ENCODE measurements around the gene DPP6. TPM values are rescaled to one million over a fixed set of nuclear protein-coding genes. Genes with fewer than 3 reads are reported as not detected.

The DPP6 gene
- total and polyA plus RNA-seq, 2 experiments from 2014 or later, result 0.21 TPM; not detected in 1

GRCh38 chr7:154241988-154242387, 189.8 kb downstream of the DPP6 start:
- Histone ChIP-seq H3K4me1 (ENCODE audit: low read depth) (no peaks in the 10 kb centered on the region), H3K27ac (no peak overlapping the region), H3K9me3 (ENCODE audit: low read depth) (no peaks in the 10 kb centered on the region), H3K36me3 (no peaks in the 10 kb centered on the region), H3K27me3 (no peaks in the 10 kb centered on the region), H3K4me3 (no peak overlapping the region)
- TF ChIP-seq, protein P1, sequence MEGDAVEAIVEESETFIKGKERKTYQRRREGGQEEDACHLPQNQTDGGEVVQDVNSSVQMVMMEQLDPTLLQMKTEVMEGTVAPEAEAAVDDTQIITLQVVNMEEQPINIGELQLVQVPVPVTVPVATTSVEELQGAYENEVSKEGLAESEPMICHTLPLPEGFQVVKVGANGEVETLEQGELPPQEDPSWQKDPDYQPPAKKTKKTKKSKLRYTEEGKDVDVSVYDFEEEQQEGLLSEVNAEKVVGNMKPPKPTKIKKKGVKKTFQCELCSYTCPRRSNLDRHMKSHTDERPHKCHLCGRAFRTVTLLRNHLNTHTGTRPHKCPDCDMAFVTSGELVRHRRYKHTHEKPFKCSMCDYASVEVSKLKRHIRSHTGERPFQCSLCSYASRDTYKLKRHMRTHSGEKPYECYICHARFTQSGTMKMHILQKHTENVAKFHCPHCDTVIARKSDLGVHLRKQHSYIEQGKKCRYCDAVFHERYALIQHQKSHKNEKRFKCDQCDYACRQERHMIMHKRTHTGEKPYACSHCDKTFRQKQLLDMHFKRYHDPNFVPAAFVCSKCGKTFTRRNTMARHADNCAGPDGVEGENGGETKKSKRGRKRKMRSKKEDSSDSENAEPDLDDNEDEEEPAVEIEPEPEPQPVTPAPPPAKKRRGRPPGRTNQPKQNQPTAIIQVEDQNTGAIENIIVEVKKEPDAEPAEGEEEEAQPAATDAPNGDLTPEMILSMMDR (IDR thresholded peaks at IDR 0.05; ENCODE audit: low read depth, low read length), result no peak
- no peak for DNase-seq (ENCODE audit: low read depth in 1 of 2, low spot score in 1 of 2)

DNA sequence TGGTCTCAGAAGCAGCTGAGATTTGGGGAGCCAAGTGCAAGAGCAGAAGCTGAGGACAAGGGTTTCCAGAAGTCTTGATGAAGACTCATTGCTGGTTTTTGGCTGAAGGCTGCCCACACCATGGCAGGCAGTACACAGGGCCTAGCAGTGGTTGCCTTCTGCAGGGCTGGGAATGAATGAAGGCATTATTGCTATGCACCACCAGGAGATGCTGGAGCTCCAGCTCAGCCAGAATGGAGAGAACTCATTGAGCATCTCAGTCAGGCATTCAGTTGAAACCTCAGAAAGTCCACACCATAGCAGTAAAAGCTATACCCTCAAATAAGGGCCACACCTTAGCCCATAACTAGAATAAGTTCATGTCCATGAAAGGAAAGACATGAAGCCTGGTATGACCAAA, 190.5 kb downstream of the DPP6 start:
- TF ChIP-seq, protein P1 (IDR thresholded peaks at IDR 0.05; ENCODE audit: low read depth, low read length), result no peak
- Histone ChIP-seq H3K36me3 (no peaks in the 10 kb centered on the region), H3K9me3 (ENCODE audit: low read depth) (no peaks in the 10 kb centered on the region), H3K27ac (no peak overlapping the region), H3K4me3 (no peak overlapping the region), H3K27me3 (no peaks in the 10 kb centered on the region), H3K4me1 (ENCODE audit: low read depth) (no peaks in the 10 kb centered on the region)
- DNase-seq (ENCODE audit: low read depth in 1 of 2, low spot score in 1 of 2), result no peak

DNA sequence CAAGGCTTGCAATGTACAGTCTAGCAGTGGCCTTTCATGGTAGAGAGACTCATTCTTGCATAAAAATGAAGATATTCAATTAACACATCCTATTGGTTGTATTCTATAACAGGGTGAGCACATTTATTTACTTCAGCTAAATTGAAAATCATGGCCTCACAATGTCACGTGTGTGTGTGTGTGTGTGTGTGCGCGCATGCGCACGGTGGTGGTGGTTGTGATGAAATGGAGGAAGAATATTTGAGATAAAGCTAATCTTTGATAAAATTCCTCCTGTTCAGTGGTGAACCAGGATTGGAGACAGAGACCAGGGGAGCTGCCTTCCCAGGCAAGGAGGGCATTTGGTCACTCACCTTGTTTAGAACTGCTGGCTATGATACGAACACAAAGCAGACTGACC, 199.8 kb downstream of the DPP6 start:
- Histone ChIP-seq H3K27ac (no peak overlapping the region), H3K9me3 (ENCODE audit: low read depth) (no peaks in the 10 kb centered on the region), H3K27me3 (no peaks in the 10 kb centered on the region), H3K4me3 (no peak overlapping the region), H3K4me1 (ENCODE audit: low read depth) (no peaks in the 10 kb centered on the region), H3K36me3 (no peaks in the 10 kb centered on the region)
- DNase-seq (ENCODE audit: low read depth in 1 of 2, low spot score in 1 of 2), result no peak
- TF ChIP-seq, protein P1 (IDR thresholded peaks at IDR 0.05; ENCODE audit: low read depth, low read length), result no peak

DNA sequence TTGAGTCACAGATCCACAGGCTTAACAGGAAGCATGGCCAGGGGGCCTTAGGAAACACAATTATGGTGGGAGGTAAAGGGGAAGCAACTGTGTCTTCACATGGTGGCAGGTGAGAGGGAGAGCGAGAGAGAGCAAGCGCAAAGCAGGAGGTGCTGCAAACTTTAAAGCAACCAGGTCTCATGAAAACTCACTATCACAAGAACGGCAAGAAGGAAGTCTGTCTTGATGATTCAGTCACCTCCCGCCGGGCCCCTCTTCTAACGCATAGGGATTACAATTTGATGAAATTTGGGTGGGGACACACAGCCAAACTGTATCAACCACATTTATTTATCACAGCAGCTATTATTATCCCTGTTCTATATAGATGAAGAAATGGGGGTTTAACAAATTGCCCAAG, 201.6 kb downstream of the DPP6 start:
- Histone ChIP-seq H3K4me3 (no peak overlapping the region), H3K9me3 (ENCODE audit: low read depth) (no peaks in the 10 kb centered on the region), H3K36me3 (no peaks in the 10 kb centered on the region), H3K4me1 (ENCODE audit: low read depth) (no peaks in the 10 kb centered on the region), H3K27me3 (no peaks in the 10 kb centered on the region), H3K27ac (no peak overlapping the region)
- TF ChIP-seq, protein P1 (IDR thresholded peaks at IDR 0.05; ENCODE audit: low read depth, low read length), result no peak
- no peak for DNase-seq (ENCODE audit: low read depth in 1 of 2, low spot score in 1 of 2)

GRCh38 chr7:154255324-154255723, 203.1 kb downstream of the DPP6 start:
- H3K4me3 ChIP-seq, result no peak overlapping the region
- no peaks in the 10 kb centered on the region for H3K9me3 ChIP-seq (ENCODE audit: low read depth)
- TF ChIP-seq, protein P1 (IDR thresholded peaks at IDR 0.05; ENCODE audit: low read depth, low read length), result no peak
- no peak for DNase-seq (ENCODE audit: low read depth in 1 of 2, low spot score in 1 of 2)
- no peaks in the 10 kb centered on the region for H3K27me3 ChIP-seq
- no peaks in the 10 kb centered on the region for H3K4me1 ChIP-seq (ENCODE audit: low read depth)
- H3K36me3 ChIP-seq, result no peaks in the 10 kb centered on the region
- H3K27ac ChIP-seq, result no peak overlapping the region

DNA sequence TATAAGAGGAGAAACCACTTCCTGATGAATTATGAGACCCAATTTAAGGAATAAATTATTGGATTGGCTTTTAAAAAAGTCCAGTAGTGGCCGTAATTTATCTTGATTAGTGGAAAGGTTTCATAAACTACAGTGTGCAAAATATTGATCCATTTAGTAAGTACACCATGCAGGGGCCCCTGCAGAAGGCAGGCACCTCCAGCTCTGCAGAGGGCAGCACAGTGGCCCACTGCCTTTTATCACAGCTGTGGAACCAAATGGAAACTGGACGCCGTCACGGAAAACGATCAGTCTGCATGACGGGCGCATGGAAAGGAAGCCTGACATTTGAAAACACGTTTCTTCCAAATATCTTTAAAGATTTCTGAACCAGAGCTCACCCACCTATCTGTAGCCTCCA, 204.0 kb downstream of the DPP6 start:
- Histone ChIP-seq H3K4me1 (ENCODE audit: low read depth) (no peaks in the 10 kb centered on the region), H3K4me3 (no peak overlapping the region), H3K27me3 (no peaks in the 10 kb centered on the region), H3K9me3 (ENCODE audit: low read depth) (no peaks in the 10 kb centered on the region), H3K27ac (no peak overlapping the region), H3K36me3 (no peaks in the 10 kb centered on the region)
- DNase-seq (ENCODE audit: low read depth in 1 of 2, low spot score in 1 of 2), result no peak
- TF ChIP-seq, protein P1 (IDR thresholded peaks at IDR 0.05; ENCODE audit: low read depth, low read length), result no peak

Measured in cardiac muscle cell (in vitro differentiated cells and primary cell).